ENCODE measurements around the gene KCTD10. TPM values are rescaled to one million over a fixed set of nuclear protein-coding genes. Genes with fewer than 3 reads are reported as not detected.

The KCTD10 gene
- total RNA-seq, 4 donors from 2014 or later: 38.2 to 88.4 (median 63.6) TPM

DNA sequence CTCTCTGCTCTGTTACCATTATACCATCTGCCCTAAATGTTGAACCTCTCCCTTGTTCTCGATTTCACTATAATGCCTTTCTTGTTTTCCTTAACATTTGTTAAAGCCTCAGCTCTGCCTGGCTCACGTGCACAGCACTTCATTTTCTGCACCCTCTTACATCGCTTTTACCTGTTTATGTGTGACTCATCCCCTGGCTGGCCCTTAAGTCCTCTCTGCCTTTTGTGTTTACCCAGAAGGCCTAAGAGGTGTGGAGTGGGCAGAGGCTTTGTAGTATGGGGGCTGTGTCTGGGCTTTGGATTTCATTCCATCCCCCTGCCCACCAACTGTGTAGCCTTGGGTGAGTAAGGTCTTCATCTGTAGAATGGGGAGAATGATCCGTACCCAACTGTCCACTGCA is 36.9 kb upstream of the KCTD10 start:
- no peaks in the 10 kb centered on the region for H3K9me3 ChIP-seq
- intact Hi-C loops (cut with DNase I; ENCODE audit: low total_unique reads): no loop called here
- H3K4me3 ChIP-seq: no peak overlapping the region
- DNase-seq: no peak
- TF ChIP-seq POLR2A (IDR thresholded peaks at IDR 0.05): no peak
- TF ChIP-seq, protein P1, sequence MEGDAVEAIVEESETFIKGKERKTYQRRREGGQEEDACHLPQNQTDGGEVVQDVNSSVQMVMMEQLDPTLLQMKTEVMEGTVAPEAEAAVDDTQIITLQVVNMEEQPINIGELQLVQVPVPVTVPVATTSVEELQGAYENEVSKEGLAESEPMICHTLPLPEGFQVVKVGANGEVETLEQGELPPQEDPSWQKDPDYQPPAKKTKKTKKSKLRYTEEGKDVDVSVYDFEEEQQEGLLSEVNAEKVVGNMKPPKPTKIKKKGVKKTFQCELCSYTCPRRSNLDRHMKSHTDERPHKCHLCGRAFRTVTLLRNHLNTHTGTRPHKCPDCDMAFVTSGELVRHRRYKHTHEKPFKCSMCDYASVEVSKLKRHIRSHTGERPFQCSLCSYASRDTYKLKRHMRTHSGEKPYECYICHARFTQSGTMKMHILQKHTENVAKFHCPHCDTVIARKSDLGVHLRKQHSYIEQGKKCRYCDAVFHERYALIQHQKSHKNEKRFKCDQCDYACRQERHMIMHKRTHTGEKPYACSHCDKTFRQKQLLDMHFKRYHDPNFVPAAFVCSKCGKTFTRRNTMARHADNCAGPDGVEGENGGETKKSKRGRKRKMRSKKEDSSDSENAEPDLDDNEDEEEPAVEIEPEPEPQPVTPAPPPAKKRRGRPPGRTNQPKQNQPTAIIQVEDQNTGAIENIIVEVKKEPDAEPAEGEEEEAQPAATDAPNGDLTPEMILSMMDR (IDR thresholded peaks at IDR 0.05): no peak
- no peaks in the 10 kb centered on the region for H3K4me1 ChIP-seq
- no peaks in the 10 kb centered on the region for H3K27me3 ChIP-seq
- H3K36me3 ChIP-seq: no peaks in the 10 kb centered on the region
- no peak overlapping the region for H3K27ac ChIP-seq

DNA sequence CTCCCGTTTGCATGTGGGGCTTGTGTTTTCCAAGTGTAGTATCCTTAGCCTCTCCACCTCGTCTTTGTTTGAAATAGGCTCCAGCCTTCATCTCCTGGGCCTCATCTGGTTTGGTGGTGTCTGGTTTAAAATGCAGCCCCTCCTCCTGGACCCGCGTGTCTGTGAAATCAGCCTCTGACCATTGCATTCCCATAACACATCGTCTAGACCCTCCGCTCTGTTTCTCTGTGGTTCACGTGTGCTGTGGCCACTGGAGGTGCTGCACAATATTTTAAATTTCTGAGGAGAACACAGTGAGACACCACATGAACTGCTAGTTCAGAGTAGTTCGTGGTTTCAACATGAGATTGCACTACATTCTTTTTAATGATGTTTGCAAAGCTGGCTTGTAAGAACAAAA is 36.0 kb upstream of the KCTD10 start:
- no peak for DNase-seq
- Histone ChIP-seq H3K4me1 (no peaks in the 10 kb centered on the region), H3K9me3 (no peaks in the 10 kb centered on the region), H3K36me3 (no peaks in the 10 kb centered on the region), H3K27me3 (no peaks in the 10 kb centered on the region), H3K27ac (no peak overlapping the region), H3K4me3 (no peak overlapping the region)
- intact Hi-C loops (cut with DNase I; ENCODE audit: low total_unique reads): no loop called here
- TF ChIP-seq POLR2A (IDR thresholded peaks at IDR 0.05): no peak
- TF ChIP-seq, protein P1 (IDR thresholded peaks at IDR 0.05): no peak

DNA sequence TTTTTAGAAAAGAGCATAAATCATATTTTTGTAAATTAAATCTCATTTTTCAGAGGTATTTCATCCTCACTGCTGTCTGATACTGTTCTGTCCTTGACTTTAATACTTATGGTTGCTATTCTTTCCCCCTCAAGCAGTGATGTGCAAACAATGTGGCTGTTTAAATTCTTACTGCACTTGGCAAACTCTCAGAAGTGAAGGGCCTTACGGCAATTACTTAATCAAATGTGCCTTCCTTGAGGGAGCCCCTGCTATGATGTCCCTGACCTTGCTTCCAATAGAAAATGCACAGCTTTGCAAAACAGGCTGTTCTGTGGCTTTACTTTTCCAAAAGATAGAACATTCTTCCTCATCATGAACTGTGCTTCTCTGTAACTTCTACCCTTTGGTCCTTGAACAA is 35.5 kb upstream of the KCTD10 start:
- H3K4me1 ChIP-seq: no peaks in the 10 kb centered on the region
- no peak for DNase-seq
- no peaks in the 10 kb centered on the region for H3K27me3 ChIP-seq
- no peak overlapping the region for H3K4me3 ChIP-seq
- intact Hi-C loops (cut with DNase I; ENCODE audit: low total_unique reads): no loop called here
- TF ChIP-seq POLR2A (IDR thresholded peaks at IDR 0.05): no peak
- TF ChIP-seq, protein P1 (IDR thresholded peaks at IDR 0.05): no peak
- no peak overlapping the region for H3K27ac ChIP-seq
- no peaks in the 10 kb centered on the region for H3K9me3 ChIP-seq
- no peaks in the 10 kb centered on the region for H3K36me3 ChIP-seq

DNA sequence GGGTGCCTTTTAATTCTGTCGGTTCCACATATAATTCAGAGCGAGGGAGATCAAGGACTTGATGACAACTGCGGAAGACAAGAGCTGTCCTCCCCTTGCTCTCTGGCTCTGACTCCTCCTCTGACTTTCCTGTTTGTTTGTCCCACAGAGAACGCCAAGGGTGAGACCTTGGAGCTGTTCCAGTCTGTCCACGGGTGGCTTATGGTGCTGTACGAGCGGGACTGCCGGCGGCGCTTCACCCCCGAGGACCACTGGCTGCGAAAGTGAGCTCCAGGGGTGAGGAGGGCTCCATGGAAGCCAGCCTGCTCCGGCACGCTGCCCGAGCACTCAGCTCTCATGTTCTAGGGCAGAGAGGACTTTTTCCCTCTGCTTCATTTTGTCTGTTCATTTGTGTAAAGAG is 33.1 kb upstream of the KCTD10 start:
- Histone ChIP-seq H3K4me3 (no peak overlapping the region), H3K27me3 (no peaks in the 10 kb centered on the region), H3K4me1 (no peaks in the 10 kb centered on the region), H3K9me3 (no peaks in the 10 kb centered on the region), H3K36me3 (no peaks in the 10 kb centered on the region), H3K27ac (no peak overlapping the region)
- TF ChIP-seq, protein P1 (IDR thresholded peaks at IDR 0.05): no peak
- no peak for TF ChIP-seq POLR2A (IDR thresholded peaks at IDR 0.05)
- DNase-seq: no peak
- intact Hi-C loops (cut with DNase I; ENCODE audit: low total_unique reads): no loop called here

DNA sequence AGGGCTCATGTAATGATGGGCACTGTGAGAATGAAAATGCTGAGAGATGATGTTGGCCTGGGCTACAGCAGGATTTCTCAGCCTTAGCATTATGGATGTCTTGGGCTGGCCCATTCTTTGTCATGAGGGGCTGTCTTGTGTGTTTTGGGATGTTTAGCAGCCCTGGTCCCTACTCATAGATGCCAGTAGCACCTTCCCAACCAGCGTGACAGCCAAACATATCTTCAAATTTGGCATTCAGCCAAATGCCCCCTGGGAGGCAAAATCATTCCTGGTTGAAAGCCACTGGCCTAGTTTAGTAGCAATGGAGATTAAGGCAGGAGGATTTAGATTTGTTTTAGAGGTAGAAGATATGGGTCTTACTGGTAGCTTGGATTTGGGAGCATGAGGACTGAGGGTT is 27.0 kb upstream of the KCTD10 start:
- Histone ChIP-seq H3K9me3 (no peaks in the 10 kb centered on the region), H3K36me3 (no peaks in the 10 kb centered on the region), H3K27me3 (no peaks in the 10 kb centered on the region), H3K27ac (no peak overlapping the region), H3K4me3 (no peak overlapping the region), H3K4me1 (no peaks in the 10 kb centered on the region)
- no peak for TF ChIP-seq POLR2A (IDR thresholded peaks at IDR 0.05)
- TF ChIP-seq, protein P1 (IDR thresholded peaks at IDR 0.05): no peak
- intact Hi-C loops (cut with DNase I; ENCODE audit: low total_unique reads): no loop called here
- no peak for DNase-seq

Data from uterus (tissue), 4 donors.